ENCODE results near the gene STK25.
A peak's percentile ranks its signal among the peaks of the same experiment; 100 is the strongest.
"Not testable (repeated sequence)": the region's sequence is repeated elsewhere in the genome, so short reads cannot be mapped to it uniquely, and the experiment has no call there.

STK25 gene

DNA sequence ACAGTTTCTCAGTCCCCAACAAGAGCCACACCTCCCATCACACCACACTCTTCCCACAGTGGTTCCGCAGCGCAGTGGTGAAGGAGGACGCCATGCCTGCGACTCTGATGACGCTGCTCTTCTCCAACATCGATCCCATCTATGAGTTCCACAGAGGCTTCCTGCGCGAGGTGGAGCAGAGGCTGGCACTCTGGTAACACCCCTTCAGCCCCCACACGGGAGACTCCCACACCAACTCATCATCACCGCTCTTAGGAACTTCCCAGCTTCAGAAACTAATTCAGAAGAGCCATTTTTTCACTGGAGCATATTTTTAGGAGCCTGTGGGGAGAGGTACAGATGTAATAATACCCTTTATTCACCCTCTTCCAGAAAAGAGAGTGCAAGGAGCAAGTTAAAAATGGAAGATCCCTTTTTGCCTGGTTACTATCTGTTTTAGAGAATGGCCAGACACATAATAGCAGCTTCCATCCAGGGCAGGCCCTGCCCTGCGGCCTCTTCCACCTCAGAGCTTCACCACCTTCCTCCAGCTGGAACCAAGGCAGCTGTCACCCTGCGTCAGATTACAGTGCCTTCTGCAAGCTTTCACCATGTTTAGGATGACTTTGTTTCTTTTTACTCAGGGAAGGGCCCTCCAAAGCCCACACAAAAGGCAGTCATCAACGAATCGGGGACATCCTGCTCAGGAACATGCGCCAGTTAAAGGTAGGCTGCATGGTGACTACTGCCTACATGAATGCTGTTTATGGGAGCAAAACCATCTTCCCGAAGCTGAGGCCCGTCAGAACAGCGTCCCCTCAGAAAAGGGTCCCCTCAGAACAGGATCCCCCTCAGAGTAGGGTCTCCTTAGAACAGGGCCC, 44.9 kb downstream of the STK25 start:
- no peak for FAIRE-seq

DNA sequence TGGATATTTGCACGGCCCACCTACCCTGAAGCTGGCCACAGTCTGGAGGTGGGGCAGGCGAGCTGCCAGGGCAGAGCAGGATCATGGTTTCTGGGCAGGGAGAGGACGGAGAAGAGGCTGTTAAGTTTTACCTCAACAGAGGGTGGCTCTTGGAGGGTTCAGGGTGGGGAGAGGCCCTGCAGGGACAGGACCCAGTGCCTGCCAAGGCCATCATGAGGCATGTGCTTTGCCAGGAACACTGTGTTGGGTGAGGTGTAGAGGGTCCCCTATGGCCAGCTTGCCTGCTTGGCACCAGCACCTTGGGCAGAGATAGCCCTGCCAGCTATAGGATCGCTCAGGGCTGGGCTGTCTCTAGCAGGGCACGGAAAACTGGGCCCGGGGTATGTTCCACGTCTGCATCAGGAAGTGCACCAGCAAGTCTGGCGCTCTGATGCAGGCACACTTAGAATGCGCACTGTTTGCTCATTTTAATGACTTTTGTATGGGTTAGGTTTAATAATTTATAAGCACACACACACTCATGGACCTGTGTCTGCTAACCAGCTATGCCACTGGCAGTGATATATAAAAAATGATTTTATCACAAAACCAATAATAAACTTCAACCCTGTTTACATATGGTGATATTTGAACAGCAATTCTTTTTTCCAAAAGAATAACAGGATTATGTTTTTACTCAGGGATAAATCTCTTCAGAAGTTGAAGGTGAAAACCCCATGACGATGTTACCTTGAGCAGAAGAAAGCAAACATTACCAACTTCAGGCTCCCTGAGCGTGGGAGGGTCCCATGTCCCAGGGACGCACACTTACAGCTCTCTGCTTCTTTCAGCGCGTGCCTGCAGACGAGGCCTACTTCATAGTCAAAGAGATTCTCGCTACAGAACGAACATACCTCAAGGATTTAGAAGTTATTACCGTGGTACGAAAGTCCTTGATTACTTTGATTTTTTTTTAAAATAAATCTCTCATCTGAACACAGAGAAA, 46.4 kb downstream of the STK25 start:
- peak; percentile 45 for FAIRE-seq

DNA sequence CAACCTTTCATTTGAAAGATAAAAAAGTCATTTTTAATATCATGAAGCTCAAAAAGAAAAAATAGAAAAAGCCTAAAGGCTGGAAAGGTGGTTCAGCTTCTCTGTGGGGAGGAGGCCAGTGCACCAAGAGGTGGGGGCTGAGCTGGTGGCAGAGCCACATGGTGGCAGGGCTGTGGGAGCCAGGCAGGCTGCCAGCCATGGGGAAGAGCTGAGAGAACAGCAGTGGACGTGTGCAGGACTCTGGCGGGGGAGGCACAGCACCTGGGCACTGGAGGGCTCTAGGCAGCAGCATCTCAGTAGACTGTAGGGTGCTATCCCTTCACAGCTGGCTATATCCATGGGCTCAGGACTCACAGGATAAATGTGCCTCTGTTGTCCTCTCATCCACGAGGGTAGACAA, 47.8 kb downstream of the STK25 start:
- no peak for FAIRE-seq

DNA sequence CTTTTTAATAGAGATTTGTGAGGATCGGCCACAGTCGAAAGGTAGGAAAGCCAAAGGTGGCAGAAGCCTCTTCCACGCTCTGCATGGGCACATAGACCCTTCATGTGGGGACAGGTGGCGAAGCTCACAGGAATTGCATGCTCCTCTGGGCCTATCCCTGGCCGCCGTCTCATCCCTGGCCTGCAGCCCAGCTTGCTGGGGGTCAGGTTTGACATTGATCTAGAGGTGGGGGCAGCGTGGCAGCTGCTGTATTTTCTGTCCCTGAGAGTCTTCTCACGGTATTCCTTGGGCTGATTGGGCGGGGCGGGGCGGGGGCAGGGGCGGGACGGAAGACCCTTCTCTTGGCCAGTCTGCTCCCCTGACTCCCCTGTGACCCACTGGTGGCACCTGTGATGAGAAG, 48.9 kb downstream of the STK25 start:
- no peak for FAIRE-seq

DNA sequence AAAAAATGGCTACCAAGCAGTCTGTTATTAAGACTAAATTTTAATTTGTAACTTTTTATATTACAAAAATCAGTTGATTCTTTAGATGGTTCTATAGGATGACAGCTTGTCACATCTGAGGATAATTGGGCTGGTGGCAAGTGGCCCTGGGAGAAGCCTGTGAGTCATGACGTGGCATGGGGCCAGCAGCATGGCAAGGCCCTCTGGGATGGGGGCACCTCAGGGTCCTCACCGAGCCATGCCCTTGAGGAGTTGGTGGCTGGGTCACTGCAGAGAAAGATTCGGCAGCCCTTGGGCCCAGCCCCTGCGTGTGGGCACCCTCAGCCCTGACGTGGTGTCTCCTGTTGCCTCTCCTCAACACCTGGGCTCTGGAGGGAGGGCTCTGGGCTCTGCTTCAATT, 49.7 kb downstream of the STK25 start:
- FAIRE-seq: no peak

DNA sequence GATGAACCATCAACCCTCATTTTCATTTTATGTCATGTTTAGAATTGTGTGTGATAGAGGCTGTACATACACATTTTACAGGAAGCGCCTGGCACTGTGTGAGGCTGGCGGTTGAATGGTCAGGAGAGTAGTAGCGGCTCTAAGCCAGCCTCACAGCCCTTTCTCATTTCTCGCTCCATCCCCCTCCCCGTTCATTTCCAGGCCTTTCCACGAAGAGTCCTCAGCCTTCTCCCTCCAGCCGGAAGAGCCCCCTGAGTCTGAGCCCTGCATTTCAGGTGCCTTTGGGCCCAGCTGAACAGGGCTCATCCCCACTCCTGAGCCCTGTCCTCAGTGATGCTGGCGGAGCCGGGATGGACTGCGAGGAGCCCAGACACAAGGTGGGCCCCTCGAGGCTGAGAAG, 51.8 kb downstream of the STK25 start:
- no peak for FAIRE-seq

DNA sequence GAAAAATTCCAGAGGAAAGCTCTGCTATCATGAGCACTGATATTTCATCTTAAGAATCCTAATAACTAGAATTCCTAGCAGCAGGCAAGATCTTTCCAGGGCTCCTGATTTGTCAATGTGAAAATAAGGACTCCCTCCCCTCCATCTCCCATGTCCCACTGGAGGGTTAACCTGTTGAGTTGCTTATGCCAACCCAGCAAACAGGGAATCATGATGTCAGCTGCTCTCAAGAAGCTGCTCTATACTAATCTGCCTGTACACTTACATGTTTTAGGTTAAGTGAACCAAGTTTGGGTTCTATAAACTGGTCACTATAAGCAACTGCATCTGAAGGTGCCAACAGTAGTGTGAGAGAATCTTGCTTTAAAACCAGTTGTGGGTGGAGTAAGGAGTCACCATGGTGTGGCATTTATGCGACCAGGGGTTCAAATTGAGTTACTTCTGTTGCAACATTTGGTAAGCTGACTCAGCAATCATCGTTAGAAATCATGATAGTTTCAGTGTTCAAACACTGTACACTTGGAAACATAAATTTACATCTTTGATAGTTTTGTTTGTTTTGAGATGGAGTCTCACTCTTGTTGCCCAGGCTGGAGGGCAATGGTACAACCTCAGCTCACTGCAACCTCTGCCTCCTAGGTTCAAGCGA, 53.4 kb downstream of the STK25 start:
- FAIRE-seq: no peak

DNA sequence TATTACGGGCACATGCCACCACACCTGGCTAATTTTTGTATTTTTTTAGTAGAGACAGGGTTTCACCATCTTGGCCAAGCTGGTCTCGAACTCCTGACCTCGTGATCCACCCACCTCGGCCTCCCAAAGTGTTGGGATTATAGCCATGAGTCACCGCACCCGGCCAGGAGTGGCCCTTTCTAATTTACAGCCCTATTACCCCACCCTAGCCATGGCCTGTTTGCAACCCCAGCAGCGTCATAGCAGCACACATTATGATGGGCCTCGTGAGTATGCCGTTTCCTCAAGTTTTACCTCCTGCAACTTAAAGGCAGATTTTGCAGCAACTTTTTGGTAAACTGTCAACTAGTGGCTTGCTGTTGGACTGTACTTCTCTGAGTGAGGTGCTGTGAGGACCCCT, 54.5 kb downstream of the STK25 start:
- not testable (repeated sequence) for FAIRE-seq

DNA sequence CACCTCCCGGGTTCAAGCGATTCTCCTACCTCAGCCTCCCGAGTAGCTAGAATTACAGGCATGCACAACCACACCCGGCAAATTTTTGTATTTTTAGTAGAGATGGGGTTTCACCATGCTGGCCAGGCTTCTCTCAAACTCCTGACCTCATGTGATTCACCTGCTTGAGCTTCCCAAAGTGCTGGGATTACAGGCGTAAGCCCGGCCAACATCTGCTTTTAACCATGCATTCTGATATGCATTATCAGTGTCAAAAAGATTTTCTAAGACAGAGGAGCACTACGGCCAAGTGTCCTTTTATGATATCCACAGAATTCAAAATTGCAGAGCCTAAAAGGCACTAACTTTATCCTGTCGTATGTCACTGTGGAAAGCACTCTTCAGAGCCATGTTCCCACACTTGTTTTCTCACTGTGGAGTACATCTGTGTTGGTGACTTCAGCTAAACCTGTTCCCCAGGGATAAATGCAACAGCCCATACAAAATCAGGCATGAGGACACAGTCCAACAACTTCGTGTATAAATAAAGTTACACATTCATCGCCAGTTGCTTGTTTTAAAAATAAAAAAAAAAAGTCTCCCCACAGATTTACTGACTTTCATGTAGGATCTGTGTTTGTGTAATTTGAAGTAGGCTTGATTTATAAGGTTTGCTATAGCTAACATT, 56.4 kb downstream of the STK25 start:
- FAIRE-seq: no peak

DNA sequence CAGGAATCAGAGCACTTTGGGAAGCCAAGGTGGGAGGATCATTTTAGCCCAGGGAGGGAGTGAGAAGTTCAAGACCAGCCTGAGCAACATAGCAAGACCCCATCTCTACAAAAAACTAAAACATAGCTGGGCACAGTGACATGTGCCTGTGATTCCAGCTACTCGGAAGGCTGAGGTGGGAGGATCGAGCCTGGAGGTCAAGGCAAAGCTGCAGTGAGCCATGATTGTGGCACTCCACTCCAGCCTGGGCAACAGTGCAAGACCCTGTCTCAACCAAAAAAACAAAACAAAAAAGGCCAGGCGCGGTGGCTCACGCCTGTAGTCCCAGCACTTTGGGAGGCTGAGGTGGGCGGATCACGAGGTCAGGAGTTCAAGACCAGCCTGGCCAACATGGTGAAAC, 58.3 kb downstream of the STK25 start:
- not testable (repeated sequence) for FAIRE-seq

DNA sequence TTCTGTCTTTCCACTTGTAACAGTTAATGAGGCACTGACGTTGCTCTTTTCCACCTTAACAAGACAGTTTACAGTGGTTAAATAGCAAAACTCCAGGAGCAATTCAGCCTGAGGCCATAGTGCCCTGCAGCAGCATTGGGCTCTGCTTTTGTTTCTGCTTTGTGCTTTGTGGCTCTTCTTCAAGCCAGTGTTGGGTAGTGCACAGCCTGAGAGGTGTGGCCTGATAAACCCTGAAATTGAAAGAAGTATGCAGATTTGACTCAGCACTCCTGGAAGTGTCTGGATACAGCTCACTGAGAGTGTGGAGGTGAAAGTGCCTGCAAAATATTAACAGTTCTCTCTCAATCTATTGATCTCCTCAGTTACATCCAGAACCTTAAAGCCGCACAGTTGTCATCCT, 63.0 kb downstream of the STK25 start:
- FAIRE-seq: no peak

DNA sequence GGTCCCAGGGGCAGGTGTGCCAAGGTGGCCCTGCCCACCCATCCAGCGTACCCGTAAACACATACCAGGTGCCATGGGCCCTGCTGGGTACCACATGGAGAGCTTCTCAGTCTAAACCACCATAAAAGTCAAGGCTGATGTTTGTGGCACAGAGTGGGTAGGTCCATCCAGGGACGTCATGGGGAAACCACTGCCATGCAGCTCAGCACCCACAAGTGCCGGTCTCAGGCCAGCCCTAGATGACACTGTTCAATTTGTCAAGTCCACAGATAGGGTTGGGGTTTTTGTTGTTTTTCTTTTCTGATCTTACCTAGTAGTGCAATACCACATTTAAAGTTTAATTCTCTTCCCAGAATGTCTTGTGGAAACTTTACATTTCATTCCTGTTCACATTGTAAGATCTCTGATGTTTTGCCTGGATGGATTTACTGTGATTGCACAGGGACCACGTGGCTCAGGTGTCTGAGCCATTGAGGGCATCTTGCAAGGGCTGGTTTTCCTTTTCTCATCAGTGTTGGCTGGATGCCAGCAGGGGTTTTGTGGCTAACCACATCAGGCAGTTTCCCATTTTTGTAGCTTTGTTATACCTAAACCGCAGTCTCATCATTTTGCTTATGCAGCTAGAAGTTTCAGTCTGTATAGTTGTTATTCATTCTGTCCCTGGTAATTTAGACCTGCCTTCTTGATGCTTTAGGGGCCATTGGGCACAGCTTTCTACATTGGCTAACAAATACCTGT, 64.7 kb downstream of the STK25 start:
- FAIRE-seq: no peak

Data from islet of Langerhans (tissue), 1 donor.